Left hindlimb (tissue), 1 donor: ENCODE measurements around the gene CCDC32.

ENCODE experiments used
- DNase-seq: peaks from one replicate; pipeline ENCODE4 v3.0.0-alpha.2; 2018

Gene CCDC32

DNA sequence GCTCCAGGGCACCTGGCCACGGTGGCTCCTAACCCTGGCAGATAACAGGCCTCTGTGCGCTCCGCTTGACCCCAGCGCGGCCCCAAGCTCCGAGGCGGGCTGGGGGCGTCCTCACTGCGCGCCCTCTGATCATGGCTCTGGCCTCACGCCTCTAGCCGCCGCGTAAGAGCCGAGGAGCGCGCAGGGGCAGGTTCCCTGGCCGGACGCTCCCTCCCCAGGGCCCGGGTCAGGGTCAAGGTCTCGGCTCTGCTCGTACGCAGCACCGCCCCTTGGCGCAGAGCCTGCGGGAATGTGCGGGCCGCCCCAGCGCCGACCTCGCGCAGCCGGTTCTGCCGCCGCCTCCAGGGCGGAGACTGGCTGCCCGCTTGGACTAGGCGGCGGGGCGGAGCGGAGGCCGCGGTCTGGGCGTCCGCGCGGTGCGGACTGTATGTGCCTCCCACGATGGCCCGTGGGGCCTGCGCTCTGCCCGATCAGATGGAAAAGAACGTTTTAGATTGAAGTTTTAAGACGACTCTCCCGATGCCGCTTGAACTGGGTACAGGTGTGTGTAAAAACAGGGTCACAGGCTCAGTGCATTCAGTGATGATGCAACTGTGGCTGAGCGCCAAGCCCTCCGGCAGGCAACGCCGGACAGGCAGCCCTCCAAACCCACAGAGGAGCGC is 53.2 kb downstream of the CCDC32 start:
- peak; percentile 64 for DNase-seq

DNA sequence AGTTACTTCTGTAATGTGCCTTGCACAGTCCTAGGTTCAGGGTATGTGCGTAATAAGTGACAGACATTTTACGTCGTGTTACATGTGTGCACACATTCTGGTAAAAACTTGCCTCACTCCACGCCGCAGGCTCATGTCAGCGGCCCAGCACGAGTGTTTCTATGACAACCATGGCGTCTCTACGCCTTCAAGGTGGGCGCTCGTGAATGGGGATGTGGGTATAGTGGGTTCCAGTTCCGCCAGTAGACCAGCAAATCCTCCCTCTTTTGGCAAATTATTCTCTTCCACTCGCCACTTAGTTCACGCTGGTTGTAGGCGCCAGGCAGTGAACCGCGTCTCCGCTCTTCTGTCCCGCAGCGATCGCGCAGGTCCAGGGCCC is 53.8 kb downstream of the CCDC32 start:
- DNase-seq = no peak

DNA sequence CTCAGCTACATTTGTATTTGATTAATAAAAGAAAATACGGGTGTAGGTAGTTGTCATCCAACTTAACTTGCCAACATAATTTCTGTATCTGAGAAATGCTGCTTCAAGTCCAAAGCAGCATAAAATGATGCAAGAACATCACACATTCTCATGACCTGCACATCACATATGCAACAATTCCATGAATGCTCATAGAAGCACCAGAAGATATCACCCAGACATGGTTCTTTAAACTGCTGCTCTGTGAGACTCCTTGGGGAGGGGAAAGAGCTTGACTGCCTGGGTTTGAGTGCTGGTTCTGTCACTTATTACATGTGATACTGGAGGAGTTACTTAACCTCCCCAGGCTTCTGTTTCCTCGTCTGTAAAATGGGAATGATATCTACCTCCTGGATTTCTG is 54.6 kb downstream of the CCDC32 start:
- no peak for DNase-seq

DNA sequence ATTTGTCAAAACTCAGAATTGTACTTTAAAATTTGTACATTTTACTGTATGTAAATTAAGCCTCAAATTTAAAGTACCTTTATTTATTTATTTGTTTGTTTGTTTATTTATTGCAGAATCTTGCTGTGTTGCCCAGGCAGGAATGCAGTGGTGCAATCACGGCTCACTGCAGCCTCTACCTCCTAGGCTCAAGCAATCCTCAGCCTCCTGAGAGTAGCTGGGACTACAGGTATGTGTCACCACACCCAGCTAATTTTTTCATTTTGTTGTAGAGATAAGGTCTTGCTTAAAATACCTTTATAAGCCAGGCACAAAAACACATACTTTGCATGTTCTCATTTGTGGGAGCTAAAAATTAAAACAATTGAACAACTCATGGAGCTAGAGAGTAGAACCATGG is 56.6 kb downstream of the CCDC32 start:
- DNase-seq = no peak

DNA sequence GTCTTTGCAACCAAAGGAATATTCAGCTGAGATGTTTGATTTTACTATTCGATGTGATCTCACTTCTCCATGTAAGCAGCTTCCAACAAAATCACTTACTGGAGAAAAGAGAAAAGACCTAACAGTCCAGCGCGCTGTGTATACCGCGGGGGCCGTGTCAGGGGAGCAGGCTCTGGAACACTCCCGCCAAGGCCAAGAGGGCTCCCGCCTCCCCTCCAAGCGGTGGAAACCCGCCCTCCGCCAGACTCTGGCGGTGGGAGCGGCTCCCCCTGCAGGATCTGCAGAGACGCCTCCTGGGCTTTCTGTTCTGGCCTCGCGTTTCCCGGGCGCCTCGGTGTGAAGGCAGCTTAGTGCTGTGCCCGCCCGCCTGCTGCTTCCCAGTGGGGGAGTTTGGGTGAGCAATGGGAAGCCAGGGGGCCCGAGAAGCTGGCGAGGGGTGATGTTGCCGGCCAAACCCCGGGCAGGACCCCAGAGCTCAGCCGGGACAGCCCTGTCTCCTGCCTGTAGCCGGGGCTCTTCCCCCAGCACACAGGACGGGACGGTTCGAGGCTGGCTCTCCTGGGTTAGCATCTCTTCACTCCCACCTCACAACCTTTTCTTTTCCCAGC is 57.8 kb downstream of the CCDC32 start:
- DNase-seq = peak; percentile 87
